NCI-H2029 treated with DMSO at 0.1 percent for 48 hours (cell line): ENCODE data around the gene PDZD8.
"Not testable (repeated sequence)": the region's sequence is repeated elsewhere in the genome, so short reads cannot be mapped to it uniquely, and the experiment has no call there.

ENCODE experiments used
- DNase-seq: peaks from one replicate; lab custom pipeline; 2025; lab: John Stamatoyannopoulos, UW

The PDZD8 gene

DNA sequence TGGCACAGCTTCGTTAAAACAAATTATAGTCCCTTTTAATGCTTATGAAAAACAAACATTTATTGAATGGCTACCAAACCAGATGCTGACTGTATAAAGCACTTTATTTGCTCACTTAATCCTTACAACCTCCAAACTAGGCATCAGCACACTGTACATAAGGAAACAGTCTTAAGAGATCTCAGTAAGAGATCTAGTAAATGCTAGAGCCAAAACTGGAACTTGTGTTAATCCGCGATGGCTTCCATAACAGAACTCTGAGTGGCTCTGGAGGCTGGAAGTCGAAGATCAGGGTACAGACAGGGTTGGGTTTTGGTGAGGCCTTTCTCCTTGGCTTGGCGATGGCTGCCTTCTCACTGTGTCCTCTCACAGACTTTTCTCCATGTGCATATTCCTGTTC is 27.0 kb downstream of the PDZD8 start:
- no peak for DNase-seq

DNA sequence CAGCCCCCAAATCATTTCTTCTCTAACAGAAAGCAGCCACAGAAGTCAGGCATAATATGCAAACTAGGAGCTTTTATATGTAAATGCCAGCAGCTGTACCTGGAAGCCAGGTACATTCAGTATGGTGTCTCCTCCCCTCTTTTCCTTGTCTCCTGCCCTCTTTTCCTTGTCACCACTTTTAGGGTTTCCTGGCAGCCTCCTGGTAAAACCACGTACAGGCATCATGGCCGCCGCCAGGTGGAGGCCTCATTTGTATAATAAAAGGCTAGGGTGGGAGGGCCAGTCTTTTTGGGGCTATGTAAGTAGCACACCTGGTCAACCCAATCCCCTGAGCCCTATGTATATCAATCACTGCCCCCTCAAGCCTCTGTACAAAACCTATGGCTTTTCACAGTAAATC is 28.7 kb downstream of the PDZD8 start:
- no peak for DNase-seq

DNA sequence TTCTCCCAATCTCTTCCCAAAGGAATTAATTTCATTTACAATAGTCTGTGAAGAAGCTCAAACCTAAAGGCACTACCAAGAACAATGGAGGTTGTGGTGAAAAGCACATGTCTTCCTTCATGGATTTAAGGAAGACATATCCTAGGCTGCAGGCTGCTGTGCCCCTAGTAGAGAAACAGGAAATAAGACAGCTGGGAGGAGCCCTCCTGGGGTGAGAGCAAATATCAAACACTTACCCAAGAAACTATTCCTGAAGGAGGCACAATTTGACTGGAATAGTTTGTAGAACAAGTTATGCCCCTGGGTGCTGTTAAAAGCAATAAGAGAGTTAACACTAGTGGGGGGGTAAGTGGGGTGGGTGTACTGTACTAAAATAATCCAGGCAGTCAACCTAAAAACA is 30.1 kb downstream of the PDZD8 start:
- no peak for DNase-seq

DNA sequence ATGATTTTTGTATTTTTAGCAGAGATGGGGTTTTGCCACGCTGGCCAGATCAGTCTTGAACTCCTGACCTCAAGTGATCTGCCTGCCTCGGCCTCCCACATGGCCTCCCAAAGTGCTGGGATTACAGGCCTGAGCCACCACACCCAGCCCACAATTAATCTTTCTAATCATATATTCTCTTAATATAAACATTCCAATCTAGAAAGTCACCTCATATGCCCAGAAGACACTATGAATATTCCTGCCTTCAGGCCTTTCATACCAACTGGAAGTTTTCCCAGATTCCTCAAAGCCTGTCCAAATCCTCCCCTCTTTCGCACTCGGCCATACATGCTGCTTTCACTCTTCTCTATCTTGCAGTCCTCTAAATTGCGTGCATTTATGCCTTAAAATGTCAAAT is 32.6 kb downstream of the PDZD8 start:
- DNase-seq: no peak

DNA sequence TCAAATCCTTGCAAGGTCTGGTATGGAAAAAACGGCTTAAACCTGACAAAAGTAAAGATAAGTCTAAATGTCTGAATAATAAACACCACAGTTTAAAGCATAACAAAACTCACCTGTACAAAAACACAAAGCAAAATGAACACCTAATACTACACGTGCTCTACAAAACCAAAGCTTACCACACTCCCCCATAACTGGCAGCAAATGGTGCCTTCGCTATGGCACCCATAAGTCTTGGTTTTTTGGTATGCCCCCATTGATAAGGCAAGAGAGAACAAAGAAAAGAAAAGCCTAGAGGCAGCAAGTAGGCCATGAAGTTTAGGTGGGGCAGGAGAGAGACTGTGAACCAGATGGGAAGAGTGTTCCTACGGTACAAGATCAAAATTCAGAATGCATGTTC is 34.2 kb downstream of the PDZD8 start:
- DNase-seq: no peak

DNA sequence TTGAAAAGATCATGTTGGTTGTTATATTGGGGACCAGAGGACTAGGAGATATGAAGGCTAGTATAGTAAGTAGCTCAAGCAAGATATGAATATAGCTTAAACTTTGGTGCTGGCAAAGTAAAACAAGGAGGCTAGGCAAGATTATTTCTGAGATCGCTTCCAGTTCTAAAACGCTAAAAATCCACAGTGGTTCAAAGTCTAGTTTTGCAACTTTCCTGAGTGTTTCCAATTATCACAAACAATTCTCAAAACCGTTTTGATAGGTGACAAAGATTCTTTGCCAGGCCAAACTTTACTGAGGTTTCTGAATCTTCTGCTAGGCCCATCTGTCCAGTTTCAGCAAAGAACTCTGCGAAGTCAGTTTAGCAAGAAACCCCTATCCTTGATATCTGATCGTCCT is 35.3 kb downstream of the PDZD8 start:
- DNase-seq: no peak

DNA sequence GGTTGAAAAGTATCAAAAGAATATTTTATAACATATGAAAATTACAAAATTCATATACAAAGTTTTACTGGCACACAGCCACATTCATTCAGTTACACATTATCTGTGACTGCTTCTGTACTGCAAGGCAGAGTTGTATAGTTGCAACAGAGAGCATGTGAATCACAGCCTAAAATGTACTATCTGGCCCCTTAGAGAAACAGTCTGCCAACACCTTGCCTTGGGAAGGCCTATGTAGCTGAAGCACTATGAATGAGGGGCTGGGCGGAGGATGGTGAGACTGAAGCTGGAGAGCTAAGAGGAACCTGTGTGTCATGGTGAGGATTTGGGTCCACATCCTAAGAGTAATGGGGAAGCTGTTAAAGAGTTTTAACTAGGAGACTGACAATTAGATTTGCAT is 35.7 kb downstream of the PDZD8 start:
- DNase-seq: no peak

DNA sequence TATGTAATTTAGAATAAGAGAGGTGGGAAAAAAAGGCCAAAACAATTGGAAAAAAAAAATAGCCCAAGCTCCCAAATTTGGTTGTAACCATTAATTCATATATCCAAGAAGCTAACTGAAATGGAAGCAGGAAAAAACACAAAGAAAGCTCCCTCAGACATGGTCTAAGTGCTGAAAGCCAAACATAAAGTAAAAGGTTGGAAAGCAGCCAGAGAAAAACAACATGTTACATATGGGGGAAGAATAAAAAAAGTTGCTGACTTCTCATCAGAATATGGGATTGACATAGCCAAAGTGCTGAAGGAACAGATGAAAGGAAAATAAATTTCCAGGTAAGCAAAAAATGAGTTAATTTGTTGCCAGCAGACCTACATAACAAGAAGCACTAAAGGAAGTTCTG is 40.3 kb downstream of the PDZD8 start:
- no peak for DNase-seq

DNA sequence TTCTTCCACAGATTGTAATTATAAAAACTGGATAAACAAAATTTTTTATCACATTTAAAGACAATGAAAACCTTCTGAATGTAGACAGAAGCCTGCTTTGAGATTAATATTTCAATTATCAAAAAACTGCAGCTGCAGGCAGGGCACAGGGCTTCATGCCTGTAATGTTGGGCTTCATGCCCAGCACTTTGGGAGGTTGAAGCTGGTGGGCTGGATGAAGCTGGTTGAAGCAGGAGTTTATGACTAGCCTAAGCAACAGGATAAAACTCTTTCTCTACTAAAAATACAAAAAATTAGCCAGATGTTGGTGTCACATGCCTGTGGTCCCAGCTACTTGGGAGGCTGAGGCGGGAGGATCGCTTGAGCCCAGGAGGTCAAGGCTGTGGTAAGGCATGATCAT is 41.2 kb downstream of the PDZD8 start:
- DNase-seq: no peak

DNA sequence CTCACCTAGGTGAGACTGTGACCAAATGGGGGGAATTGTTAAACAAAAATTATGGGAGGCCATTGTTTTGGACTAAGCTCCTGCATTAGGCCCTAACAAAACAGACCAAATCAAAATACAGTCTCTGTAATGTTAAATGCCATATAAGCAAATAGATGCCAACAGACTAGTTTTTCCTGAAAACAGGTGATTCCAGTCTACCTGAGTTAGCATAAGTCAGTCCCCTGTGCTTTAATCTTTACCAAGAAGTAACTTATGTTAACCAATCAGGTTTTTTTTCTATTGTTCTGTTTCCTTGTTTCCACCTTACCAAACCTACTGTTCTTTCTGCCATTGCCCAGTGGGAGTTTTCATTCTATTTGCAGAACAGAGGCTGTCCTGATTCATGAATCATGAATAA is 48.0 kb downstream of the PDZD8 start:
- no peak for DNase-seq

DNA sequence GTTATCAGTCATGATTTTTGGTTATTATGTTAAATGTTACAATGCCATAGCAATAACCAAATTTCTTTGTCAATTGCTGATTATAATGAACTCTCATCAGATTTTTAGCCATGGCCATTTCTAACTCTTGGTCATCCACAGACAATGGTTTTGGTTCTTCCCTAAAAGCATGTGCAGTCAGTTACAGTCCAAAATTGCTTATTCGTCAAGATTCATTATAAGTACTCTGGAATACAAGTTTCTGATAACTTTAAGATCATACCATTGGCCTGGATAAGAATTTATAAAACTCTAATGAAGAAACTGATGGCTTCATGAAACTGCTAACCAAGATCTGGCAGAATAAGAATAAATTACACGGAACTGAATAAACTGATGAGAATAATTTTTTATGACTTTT is 50.9 kb downstream of the PDZD8 start:
- no peak for DNase-seq

DNA sequence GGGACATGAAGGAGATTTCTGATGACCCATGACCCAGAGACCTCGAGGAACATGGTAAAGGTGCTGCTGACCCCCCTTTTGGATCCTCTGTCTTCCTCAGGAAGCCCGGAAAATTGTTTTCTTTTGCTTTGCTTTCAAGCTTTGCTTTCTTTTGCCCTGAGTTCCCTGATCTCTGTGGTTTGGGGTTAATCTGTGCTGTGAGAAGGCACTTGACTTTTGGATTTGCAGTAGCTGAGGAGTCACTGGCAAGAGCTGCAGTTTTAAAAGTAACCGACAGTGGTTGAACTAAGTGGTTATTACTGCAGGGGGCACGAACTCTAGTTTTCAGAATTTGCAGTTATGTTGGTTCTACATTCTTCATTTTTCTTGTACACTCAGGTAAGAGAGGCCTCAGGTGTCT is 53.0 kb downstream of the PDZD8 start:
- DNase-seq: no peak

DNA sequence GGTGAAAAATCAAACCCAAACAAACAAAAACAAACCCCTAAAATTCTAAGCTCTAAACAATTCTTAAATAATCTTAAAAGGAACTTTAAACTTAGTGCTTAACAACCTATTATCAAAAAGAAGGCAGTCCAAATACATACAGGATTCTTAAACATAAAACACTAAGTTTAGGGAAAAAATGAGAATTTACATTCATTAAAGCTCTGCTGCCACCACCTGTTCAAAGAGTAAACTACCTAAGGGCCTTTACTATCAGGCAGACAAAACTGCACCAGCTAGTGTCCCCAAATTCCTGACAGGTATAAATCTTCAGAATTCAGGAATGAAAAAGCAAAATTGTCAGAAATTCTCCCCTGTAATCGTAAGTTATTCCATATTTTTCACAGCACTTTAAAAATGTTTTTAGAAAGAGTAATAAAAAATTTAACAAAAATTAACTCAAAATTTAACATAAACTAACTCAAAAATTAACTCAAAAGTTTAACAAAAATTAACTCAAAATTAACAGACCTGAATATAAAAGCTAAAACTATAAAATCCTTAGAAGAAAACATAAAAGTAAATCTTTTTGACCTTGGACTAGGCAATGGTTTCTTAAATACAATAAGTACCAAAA is 55.1 kb downstream of the PDZD8 start:
- no peak for DNase-seq

DNA sequence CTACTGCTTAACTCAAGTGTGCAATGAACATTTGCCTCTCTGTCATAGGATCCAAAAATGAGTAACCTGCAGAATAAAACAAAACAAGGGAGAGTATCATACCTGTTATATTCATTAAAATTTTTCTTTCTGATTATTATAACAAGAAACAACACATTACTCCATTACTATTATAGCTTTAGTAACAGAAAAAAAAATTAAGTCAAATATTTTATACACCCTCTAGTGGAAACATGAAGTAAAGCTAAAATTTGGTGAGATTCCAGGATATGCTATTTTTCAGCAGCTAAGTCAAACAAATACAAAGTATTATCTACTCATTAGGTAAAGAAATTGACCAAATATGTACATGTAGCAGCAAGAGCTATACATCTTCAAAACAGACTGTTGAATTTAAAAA is 56.3 kb downstream of the PDZD8 start:
- no peak for DNase-seq

DNA sequence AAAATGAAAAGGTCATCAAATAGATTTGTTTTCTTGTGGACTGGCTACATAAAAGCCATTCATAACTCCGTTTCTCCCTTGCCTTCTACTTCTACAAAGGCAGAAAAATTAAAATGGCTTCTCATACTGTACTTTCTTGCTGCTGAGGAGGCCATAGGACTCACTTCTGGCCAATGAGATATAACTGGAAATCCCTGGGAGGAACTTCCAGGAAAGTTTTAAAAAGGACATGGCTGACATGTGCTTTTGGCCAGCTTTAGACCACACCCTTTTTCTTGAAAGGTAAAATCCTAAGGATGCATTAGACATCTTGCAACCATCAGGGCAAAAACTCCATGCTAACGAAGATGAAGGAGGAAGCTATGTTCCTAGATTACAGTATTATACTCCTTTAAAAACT is 58.5 kb downstream of the PDZD8 start:
- DNase-seq: no peak

DNA sequence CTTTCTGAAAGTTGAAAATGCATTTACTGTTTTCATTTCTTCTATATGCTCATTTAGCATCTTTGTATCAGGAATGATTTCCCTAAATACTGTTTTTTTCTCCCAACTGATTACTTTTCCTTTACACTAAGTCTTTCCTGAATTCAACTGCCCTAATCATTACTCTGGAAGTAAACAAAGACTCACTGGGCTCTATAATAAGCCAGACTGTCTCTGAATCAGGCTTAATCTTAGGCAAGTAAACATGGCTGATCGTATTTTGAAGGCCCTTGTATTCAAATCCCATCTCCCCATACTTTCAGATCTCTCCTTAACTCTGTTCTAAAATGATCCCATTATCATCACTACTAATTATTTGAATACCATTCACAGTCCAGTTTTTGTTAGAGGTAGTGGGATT is 61.6 kb downstream of the PDZD8 start:
- no peak for DNase-seq

DNA sequence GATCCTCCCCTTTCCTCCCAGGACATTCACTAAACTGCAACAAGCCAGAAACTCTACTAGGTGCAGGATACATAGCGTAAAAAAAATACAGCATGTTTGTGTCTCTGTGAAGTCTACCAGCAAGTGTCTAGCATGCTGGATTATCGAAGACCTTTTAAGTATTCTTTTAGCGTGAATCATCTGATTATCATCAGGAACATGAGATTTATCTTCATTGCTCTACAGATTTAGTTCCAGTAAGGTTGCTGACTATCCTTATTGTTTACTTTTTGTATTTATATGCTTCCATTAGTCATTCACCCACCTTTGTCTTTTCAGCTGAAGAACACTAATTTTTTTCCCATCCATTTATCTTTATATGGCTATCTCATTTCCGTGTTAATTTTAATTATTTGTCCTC is 62.8 kb downstream of the PDZD8 start:
- DNase-seq: no peak

DNA sequence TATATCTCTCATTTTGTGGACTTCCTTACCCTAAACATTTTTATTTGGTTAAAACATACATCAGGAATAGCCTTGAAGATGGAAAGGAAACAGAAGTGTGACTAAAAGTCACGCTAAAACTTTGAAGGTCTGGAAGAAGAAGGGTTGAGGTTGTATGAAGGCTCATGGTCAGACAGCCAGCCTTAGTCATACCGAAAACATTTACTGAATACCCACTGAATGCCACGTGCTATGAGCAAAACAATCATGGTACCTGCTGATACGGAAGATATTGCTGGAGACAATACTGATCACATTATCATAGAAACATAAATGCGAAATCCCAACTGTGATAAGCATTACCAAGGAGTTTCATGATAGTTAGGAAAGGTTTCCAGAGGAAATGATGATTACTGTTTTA is 64.0 kb downstream of the PDZD8 start:
- no peak for DNase-seq

DNA sequence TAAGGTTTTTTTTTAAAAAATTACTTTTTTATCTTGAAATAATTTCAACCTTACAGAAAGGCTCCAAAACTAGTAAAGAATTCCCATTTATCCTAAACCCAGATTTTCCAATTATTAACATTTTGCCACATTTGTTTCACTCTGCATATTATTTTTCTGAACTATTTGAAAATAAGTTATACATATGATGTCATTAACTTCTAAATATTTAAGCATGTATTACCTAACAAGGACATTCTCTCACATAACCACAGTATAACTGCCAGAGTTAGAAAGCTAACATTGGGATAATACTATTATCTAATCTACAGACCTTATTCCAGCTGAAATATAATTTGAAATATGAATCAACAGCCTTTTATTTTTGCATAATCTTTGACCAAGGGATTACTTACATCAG is 68.6 kb downstream of the PDZD8 start:
- DNase-seq: no peak

DNA sequence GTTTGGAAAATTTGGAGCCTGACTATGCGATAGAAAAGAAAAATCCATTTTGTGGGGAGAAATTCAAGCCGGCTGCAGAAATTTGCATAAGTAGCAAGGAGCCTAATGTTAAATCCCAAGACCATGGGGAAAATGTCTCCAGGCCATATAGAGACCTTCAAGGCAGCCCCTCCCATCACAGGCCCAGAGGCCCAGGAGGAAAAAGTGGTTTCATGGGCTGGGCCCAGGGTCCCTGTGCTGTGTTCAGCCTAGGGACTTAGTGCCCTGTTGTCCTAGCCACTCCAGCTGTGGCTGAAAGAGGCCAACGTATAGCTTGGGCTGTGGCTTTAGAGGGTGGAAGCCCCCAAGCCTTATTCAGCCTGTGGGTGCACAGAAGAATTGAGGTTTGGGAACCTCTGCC is 71.8 kb downstream of the PDZD8 start:
- not testable (repeated sequence) for DNase-seq

DNA sequence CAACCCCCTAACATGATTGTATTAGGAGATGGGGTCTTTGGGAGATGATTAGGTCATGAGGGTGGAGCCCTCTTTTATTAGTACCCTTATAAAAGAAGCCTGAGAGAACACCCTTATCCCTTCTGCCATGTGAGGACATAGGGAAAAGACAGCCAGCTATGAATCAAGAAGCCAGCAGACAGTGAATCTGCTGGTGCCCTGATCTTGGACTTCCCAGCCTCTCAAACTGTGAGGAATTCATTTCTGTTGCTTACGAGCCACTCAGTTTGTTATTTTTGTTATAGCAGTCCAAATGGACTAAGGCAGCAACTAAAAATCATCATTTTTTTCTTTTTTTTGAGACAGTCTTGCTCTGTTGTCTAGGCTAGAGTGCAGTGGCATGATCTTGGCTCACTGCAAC is 74.6 kb downstream of the PDZD8 start:
- DNase-seq: no peak

DNA sequence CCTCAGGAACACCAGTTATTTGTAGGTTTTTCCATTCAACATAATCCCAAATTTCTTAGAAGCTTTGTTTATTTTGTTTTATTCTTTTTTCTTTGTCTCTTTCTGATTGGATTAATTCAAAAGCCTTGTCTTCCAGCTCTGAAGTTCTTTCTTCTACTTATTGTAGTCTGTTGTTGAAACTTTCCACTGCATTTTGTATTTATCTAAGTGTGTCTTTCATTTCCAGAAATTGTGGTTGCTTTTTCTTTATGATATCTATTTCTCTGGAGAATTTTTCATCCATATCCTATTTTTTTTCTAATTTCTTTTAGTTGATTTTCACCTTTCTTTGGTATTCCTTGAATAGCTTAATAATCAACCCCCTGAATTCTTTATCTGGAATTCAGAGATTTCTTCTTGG is 75.8 kb downstream of the PDZD8 start:
- no peak for DNase-seq

DNA sequence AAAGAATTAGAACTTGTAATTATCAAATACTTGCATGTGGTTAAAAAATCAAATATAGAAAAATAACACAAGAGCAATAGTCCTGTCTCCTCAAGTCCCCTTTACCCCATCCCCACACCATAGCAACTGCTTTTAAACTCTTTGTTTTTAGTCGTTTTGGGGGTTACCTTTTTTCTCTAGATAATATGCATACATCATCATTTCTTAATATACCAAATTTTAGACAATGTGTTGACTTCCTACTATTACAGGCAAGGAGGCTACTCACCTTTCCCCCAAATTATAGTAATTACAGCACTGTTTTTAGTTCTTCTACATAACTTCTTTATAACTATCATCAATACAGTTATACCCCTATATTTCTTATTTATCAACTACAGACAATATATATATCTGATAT is 77.0 kb downstream of the PDZD8 start:
- no peak for DNase-seq

DNA sequence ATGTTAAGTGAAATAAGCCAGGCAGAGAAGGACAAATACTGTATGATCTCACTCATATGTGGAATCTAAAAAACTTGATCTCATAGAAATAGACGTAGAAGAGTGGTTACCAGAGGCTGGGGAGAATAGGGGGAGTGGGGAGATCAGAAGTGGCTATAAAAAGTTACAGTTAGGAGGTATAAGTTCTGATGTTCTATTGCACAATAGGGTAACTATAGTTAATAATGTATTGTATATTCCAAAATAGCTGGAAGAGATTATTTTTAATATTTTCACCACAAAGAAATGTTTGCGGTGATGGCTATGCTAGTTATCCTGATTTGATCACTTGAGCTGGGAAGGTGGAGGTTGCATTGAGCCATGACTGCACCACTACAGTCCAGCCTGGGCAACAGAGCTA is 80.5 kb downstream of the PDZD8 start:
- no peak for DNase-seq

DNA sequence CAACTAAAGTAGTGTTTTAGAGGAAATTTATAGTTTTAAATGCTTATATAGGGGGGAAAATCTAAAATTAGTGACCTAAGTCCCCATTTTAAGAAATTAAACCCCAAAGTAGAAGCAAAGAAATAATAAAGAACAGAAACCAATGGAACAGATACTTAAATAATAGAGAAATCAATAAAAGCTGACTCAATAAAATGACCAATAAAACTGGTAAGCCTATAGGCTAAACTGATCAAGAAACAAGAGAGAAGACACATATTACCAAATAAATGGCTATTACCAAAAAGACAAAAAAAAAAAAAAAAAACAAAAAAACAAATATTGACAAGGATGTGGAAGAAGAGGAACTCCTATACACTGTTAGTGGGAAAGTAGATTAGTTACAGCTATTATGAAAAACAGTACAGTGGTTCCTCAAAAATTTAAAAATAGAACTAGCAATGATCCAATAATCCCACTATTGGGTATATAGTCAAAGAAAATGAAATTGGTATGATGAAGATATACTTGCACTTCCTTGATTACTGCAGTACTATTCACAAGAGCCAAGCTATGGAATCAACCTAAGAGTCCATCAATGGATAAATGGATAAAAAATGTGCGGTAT is 81.1 kb downstream of the PDZD8 start:
- DNase-seq: no peak
